ENCODE data around the gene ARID1A. TPM values are rescaled to one million over a fixed set of nuclear protein-coding genes. Genes with fewer than 3 reads are reported as not detected.

The ARID1A gene
- total and polyA plus RNA-seq, 9 of the 15 experiments (the other 6 are each of a cell fraction or from before 2014, with no cell fraction given): 8.3 to 88.3 (median 22.5) TPM

- no peak for TF ChIP-seq TAF7 (tag; IDR thresholded peaks at IDR 0.05)
- peak in 1 of 2 experiments; percentile 93; a peak in 1 of 4 replicates for TF ChIP-seq SRF (CRISPR knock-in tag; IDR thresholded peaks at IDR 0.05)
- TF ChIP-seq ZBTB2 (IDR thresholded peaks at IDR 0.05): no peak
- TF ChIP-seq ZNF785 (CRISPR knock-in tag; IDR thresholded peaks at IDR 0.05): no peak
- peak; percentile 90 for TF ChIP-seq CTBP1 (IDR thresholded peaks at IDR 0.05; ENCODE audit: borderline replicate concordance)
- 0 out of 2 replicates have a peak, but pooled peaks have one; percentile 41 for TF ChIP-seq ZBTB33 (CRISPR knock-in tag; IDR thresholded peaks at IDR 0.05)
- TF ChIP-seq ZNF311 (CRISPR knock-in tag; IDR thresholded peaks at IDR 0.05): no peak
- no peak for TF ChIP-seq NEUROD1 (IDR thresholded peaks at IDR 0.05; ENCODE audit: borderline replicate concordance, low read depth, low read length, partially characterized antibody)
- peak; percentile 86 for TF ChIP-seq MTA3 (IDR thresholded peaks at IDR 0.05; ENCODE audit: borderline replicate concordance)
- no peak for TF ChIP-seq POLR2B (IDR thresholded peaks at IDR 0.05; ENCODE audit: low read depth, partially characterized antibody)
- TF ChIP-seq POLR2G (IDR thresholded peaks at IDR 0.05; ENCODE audit: low read depth, low read length): no peak
- TF ChIP-seq ARID2 (IDR thresholded peaks at IDR 0.05): peak; percentile 84
- no peak for TF ChIP-seq SIN3A (IDR thresholded peaks at IDR 0.05; ENCODE audit: borderline replicate concordance in 2 of 2, control insufficient read depth in 1 of 2, low read depth in 2 of 2, low read length in 2 of 2)
- TF ChIP-seq ZNF175 (CRISPR knock-in tag; IDR thresholded peaks at IDR 0.05; ENCODE audit: low read depth): 0 out of 2 replicates have a peak, but pooled peaks have one; percentile 30
- peak; percentile 61 for TF ChIP-seq BHLHE40 (IDR thresholded peaks at IDR 0.05; ENCODE audit: low read length)
- no peak for TF ChIP-seq RBM34 (IDR thresholded peaks at IDR 0.05; ENCODE audit: borderline replicate concordance, insufficient read depth, low read length)
- TF ChIP-seq TOE1 (IDR thresholded peaks at IDR 0.05; ENCODE audit: borderline replicate concordance): peak; percentile 62; the same call in 1 of the 2 replicates
- no peak for TF ChIP-seq TOE1 (CRISPR knock-in tag; IDR thresholded peaks at IDR 0.05; ENCODE audit: borderline replicate concordance, low read depth)
Measured at GRCh38 chr1:26677306-26678115, 18.3 kb upstream of the ARID1A start (continued).

Data from K562 (cell line).